GM10847 (cell line): Measurements from ENCODE around the gene AKAP6.

Experiments
- POLR2A ChIP-seq: IDR thresholded peaks from 2 replicates; pipeline ENCODE4 v1.6.1; 2011; ENCODE audit not compliant: insufficient read length; ENCODE audit errors: extremely low read depth

The AKAP6 gene

DNA sequence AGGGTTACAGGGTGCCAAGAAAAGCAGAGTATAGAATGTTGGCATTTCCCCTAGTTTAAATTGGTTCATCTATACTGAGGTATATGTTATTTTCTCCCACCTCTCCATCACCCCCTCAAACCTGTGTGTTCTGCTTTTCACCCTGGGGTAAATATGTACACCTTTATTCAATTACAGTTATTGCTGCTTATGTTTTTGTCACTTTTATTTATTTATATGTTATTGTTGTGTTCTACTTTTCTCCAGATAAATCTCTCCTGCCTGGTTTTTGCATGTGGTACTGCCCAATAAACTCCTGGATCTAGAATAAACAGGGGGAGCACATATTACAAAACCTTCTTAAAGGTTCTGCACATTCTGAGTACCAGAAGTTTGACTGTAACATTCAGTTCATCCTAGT lies 487.5 kb downstream of the AKAP6 start:
- no peak for TF ChIP-seq POLR2A

DNA sequence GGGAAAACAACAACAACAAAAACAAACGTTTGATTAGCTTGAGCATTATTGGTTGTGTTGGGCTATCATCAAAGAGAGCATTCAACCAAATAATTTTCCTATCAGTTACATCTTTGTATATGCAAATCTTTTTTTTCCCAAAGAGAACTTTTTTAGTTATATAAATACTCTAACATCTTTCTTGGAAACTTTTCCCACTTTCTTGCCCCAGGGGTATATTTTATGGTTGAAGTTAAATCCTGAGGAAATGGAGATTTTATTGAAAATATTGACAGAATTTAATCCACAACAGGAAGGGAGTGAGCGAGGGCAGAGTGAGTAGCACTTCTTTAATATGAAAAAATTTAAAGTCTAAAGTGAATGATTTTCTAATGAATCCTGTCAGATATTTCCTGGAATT lies 488.7 kb downstream of the AKAP6 start:
- no peak for TF ChIP-seq POLR2A

DNA sequence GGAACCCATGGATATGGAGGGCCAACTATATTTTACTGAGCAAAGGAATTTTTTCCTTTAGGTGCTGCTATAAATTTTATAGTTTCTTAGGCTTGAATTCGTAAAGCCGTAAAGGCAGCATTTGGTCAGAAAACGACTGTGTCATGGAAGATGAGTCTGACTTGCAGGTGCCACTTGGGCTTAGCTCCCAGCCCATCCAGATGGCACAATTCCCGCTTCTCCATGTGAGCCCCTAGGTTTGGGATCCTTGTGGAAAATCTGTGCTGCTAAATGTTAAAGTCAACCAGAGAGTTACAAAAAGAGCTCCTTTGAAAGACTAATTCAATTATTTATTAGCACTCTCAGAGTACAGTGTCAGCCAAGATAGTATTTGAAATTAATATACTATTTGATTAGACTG lies 489.5 kb downstream of the AKAP6 start:
- no peak for TF ChIP-seq POLR2A

DNA sequence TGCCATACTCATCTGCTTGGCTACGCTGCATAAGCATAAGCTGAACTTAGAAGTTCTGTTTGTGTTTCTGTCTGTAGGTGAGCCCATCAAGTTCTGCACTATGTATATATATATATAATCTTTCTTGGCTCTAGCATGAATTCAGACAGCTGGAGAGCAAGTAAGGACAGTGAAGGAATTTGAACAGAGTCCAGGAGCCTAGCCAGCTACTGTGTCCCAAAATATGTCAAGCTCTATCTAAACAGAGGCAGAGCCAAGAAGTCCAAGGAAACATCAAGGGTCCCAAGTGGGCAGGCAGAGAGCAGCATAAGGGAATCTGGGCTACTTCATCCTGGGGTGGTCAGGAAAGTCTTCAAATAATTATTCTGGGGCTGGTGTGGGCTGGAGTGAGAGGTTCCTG lies 491.1 kb downstream of the AKAP6 start:
- no peak for TF ChIP-seq POLR2A

DNA sequence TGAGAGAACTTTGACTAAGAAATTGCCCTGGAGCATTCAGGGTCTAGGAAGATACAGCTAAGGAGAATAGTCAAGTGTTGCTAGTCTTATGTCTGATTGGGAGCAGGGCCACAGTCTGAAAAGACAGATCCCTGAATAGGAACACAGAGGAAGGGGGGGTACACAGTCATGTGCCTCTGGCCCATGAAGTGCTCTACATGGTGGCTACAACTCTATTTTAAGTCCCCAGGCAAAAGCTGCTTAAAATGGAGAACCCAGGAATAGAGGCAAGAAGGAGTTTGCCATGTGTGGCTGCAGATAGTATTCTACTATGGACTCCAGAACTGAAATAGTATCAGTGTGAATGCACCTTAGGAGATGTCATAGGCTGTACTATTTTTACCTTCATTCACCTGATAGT lies 491.6 kb downstream of the AKAP6 start:
- TF ChIP-seq POLR2A = no peak

DNA sequence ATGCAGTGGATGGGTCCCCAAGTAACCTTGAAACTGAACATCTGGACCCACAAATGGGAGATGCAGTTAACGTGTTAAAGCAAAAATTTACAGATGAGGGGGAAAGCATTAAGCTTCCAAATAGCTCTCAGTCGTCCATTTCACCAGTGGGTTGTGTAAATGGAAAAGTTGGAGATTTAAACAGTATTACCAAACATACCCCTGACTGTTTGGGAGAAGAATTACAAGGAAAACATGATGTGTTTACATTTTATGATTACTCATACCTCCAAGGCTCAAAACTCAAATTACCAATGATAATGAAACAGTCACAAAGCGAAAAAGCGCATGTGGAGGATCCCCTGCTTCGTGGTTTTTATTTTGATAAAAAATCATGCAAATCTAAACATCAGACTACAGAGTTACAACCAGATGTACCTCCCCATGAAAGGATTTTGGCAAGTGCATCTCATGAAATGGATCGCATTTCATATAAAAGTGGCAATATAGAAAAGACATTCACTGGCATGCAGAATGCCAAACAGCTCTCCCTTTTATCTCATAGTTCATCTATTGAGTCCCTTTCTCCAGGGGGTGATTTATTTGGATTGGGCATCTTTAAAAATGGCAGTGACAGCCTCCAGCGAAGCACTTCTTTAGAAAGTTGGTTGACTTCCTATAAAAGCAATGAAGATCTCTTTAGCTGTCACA lies 493.0 kb downstream of the AKAP6 start:
- no peak for TF ChIP-seq POLR2A

DNA sequence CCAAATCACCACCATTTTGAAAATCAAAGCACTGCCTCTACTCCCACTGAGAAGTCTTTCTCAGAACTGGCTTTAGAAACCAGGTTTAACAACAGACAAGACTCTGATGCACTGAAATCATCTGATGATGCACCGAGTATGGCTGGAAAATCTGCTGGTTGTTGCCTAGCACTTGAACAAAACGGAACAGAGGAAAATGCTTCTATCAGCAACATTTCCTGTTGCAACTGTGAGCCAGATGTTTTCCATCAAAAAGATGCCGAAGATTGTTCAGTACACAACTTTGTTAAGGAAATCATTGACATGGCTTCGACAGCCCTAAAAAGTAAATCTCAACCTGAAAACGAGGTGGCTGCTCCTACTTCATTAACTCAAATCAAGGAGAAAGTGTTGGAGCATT lies 494.6 kb downstream of the AKAP6 start:
- TF ChIP-seq POLR2A = no peak

DNA sequence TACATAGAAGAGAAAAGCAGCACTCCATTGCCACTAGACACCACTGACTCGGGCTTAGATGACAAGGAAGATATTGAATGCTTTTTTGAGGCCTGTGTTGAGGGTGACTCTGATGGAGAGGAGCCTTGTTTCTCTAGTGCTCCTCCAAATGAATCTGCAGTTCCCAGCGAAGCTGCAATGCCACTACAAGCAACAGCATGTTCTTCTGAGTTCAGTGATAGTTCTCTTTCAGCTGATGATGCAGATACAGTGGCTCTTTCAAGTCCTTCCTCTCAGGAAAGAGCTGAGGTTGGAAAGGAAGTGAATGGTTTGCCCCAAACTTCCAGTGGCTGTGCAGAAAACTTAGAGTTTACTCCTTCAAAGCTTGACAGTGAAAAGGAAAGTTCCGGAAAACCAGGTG lies 495.1 kb downstream of the AKAP6 start:
- no peak for TF ChIP-seq POLR2A

DNA sequence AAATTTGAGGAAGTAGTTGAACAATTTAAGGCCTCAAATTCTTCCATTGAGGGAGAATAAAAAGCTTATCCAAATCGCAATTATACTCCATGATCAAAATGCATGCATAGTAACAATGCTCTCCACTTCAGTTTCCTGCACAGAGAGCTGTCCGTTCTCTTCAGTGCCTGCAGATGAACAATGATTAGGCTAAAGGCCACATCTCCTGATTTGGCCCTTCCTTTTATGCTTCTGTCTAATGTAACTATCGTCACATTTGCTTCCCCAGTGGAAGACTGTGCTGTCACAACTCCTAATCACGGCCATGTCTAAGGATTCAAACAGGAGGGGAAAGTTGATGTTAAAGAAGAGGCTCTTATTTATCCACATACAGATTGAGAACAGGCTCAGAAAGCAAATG lies 496.0 kb downstream of the AKAP6 start:
- no peak for TF ChIP-seq POLR2A

DNA sequence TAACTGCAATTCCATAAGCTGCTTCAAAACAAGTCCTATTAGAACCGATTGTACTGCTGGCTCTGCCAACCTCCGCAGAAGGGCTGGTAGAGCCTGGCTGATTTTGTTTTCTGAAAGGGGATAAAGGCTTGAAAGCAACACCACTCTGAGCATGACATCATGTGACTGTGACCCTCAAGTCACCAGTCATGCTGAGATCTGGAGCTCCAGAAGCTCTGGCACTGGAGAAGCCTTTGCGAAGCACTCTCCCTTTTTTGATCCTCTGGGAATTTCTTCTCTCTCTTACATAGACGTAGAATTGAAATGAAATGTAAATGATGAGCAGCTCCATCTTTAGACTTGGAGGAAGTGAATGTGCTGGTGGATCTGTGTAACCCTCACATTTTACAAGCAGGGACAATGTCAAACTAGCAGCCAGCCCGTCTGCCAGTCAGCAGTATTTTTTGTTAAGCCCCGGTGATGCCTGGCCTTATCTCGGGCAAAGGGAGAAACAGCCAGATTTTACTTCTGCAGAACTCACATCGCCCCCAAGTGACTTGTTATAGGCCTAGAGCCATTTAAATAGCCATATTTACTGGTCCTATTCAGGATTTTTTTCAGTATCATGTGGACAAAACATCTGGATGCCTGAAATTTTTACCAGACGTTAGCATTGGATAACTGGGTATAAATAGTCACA lies 497.4 kb downstream of the AKAP6 start:
- no peak for TF ChIP-seq POLR2A

DNA sequence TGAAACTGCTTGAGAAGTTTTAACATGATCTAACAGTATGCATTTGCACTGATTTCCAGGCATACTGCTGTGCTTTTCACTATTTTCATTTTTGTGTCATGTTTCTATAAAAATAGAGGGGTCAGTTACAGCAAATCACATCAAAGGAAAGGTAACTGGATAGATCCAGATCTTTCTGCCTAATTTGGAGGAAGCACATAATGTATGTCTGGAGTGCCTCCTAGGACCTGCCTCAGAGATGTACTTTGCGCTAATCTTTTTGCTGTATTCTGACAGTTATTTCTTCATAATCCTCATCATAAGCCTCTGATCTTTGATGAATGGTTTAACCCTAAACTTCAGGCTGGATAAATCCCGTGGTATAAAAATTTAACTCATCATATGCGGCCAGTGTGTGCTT lies 498.4 kb downstream of the AKAP6 start:
- no peak for TF ChIP-seq POLR2A

DNA sequence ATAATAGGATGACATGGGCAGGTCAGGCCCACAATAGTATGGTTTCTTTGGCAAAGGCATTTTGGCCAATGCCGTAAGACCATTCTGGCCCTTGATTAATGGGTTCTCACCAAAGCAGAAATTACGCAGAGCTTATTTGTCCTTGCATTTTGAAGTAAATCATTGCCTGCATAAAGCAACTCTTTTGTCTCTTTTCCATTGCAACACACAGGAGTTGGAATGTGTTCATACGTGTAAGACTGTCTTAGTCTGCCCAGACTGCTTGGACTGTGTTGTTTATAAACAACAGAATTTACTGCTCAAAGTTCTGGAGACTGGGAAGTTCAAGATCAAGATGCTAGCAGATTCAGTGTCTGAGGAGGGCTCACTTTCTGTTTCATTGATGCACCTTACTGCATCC lies 506.8 kb downstream of the AKAP6 start:
- TF ChIP-seq POLR2A = no peak

DNA sequence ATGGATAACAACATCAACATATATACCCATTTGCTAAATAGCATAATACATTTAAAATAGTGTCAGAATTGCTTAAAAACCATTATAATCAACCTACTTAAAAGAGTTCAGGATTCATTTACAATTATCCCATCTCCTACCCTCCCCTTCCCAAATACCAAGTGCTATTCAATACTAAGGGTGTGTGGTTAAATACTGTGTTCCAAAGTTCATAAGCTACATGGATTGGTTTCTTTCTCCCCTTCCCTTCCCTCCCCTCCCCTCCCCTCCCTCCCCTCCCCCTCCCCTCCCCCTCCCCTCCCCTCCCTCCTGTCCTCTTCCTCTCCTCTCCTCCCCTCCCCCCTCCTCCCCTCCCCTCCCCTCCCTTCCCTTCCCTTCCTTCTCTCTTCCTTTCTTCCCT lies 512.6 kb downstream of the AKAP6 start:
- no peak for TF ChIP-seq POLR2A

DNA sequence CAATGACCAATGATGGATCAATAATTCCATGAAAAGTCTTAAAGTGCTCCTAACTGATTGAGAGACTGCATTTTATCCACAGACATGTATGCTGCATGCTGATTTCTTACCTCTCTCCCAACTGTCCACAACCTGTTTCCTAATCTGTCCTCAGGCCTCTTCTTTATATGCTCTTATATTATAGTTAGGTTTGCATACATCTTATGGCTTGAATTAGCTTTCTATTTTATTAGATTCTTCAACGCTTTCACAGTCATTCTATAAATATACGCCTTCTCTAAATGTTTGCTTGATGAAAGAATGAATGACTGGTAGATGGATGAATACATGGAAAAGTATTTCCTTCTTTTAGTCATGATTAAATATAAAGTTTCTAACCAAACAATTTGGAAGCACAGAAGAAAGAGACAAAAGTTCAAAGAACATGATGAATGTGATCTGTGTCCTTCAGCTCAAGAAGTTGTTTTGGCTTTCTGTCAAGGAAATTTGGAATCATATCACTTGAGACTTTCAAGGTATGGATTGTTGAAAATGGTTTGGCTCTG lies 517.8 kb downstream of the AKAP6 start:
- TF ChIP-seq POLR2A = no peak

DNA sequence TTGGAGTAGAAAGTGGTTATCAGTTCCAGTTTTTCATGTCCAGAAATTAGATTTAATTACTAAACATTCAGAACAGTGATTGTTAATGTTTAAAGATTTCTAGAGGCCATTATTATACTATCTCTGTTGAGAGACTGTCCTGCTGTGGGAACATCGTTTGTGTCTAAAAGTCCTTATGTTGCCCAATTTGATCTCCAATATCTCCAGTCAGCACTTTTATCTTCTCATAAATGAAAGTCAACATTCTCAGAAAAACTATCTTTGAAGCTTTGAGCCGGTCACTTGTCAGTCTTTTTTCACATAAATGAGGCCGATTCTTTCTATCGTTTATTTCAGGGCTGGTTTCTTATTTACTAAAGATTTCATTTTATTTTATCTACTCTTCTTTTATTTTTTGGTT lies 518.8 kb downstream of the AKAP6 start:
- no peak for TF ChIP-seq POLR2A

DNA sequence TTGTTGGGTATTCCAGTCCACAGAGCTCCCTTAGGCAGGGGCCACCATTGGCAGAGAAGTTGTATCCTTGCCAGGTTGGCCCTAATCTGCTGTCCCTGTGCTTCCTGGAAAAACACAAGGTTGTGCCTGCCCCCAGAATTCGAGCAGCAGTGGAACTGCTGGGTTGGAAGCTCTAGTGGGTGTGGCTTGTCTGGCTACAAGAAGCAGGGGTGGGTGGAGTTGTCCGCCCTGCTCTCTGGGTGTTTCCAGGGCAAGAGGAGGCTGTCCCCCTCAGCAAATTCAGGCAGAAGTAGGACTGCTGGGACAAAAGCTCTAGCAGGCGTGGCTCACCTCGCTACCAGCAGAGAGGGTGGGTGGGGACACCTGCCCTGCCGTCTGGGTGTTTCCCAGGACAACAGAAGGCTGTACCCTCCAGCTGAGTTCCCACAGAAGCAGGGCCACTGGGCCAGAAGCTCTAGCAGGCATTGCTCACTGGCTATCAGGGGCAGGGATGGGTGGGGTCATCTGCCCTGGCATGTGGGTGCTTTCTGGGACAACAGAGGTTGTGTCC lies 536.8 kb downstream of the AKAP6 start:
- no peak for TF ChIP-seq POLR2A

DNA sequence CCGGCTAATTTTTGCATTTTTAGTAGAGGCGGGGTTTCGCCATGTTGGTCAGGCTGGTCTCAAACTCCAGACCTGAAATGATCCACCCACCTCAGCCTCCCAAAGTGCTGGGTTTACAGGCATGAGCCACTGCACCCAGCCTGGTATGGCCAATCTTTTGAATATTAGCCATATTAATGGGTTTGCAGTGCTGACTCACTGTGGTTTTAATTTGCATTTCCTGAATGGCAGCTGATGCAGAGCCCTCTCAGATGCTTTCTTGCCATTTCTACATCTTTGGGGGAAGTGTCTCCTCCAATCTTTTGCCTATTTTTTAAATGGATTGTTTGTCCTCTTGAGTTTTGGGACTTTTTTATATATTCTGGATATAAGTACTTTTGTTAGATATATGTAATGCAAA lies 554.1 kb downstream of the AKAP6 start:
- TF ChIP-seq POLR2A = no peak
